Activated CD4-positive, alpha-beta T cell treated with anti-CD3 and anti-CD28 coated beads, Interleukin-2, amount 50 U/mL, for 4 hours (primary cell): Measurements from ENCODE around the gene CFAP46.
"Not testable (repeated sequence)": the region's sequence is repeated elsewhere in the genome, so short reads cannot be mapped to it uniquely, and the experiment has no call there.

Experiments used
- DNase-seq, 2 experiments: peaks; one replicate each; pipeline ENCODE4 v3.0.0-alpha.2; 2020

Gene CFAP46

GRCh38 chr10:132979491-132980425, 37.4 kb upstream of the CFAP46 start:
- DNase-seq = no peak

DNA sequence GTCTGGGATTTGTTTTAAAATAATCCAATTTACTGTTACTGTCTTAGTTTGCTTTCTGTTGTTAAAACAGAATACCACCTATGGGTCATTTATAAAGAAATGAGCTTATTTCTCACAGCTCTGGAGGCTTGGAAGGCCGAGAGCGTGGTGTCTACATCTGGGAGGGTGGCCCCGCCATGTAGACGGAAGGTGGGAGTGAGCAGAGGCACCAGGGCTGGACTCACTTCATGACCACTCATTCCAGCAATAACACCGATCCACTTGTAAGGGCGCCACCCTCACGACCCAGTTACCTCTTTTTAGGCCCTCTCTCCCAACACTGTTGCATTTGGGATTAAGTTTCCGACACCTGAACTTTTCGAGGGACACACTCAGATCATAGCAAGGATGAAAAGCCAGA, 36.2 kb upstream of the CFAP46 start:
- DNase-seq = no peak

GRCh38 chr10:132977807-132978206, 35.4 kb upstream of the CFAP46 start:
- DNase-seq = no peak

GRCh38 chr10:132977076-132977475, 34.7 kb upstream of the CFAP46 start:
- no peak for DNase-seq

GRCh38 chr10:132975831-132976682, 33.7 kb upstream of the CFAP46 start:
- DNase-seq = no peak

- DNase-seq = no peak
Measured at GRCh38 chr10:132974886-132975830, 32.8 kb upstream of the CFAP46 start.

GRCh38 chr10:132974249-132974796, 32.0 kb upstream of the CFAP46 start:
- no peak for DNase-seq

DNA sequence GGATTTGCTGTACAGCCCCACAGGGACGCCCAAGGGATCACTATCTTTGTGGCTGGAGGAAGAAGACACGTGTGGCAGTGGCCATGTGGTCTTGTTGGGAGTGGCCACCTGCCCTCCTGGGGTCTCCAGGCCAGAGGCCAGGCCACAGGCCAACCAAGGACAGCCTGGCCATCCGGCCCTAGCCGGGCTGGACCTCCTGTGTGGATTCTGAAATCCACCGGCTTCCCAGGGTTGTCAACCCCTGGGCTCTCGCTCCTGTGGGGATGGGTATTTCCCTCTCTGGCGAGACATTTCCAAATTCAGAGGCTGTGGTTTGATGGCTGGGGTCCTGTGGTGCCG, 31.5 kb upstream of the CFAP46 start:
- no peak for DNase-seq

DNA sequence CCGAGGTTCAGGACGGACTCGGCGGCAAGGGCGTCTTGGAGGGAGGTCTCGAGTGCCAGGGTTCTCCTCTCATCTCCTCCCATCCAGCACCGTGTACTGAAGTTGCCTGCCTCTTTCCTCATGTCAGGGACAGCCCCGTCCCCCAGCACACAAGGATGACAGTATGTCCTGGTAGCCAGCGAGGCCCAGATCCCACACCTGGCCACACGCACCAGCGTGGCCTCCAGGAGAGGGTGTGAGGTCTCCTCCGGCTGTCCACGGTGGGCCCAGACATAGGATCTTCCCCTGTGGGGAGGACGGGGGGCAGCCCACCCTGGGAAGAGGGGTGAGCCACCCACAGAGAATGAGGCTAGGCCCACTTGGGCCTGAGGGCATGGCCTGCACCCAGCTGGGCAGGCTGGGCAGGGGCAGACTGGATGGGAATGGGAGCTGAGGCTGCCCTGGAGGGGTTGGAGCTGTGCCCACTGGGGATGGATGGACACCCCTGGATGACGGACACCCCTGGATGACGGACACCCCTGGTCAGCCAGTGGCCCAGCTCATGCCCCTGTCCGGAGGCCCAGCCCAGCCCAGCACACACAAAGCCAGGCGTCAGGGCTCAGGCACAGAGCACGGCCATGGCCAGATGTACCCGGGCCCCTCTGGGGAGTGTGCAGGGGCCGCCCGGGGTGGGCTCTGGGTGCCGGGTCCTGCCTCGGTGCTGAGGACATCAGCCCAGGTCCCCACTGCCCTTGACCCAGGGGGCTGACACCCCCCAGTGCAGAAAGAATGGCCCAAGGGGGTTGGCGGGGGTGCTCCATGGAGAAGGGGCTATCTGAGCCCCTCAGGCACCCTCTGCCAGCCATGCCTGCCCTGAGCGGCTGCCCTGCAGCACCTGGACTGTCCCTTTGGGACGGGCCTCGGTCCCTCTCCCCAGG, 30.9 kb upstream of the CFAP46 start:
- no peak for DNase-seq

- DNase-seq = no peak
Measured at GRCh38 chr10:132972149-132972985, 30.0 kb upstream of the CFAP46 start.

- DNase-seq = no peak
Measured at GRCh38 chr10:132971448-132972148, 29.2 kb upstream of the CFAP46 start.

DNA sequence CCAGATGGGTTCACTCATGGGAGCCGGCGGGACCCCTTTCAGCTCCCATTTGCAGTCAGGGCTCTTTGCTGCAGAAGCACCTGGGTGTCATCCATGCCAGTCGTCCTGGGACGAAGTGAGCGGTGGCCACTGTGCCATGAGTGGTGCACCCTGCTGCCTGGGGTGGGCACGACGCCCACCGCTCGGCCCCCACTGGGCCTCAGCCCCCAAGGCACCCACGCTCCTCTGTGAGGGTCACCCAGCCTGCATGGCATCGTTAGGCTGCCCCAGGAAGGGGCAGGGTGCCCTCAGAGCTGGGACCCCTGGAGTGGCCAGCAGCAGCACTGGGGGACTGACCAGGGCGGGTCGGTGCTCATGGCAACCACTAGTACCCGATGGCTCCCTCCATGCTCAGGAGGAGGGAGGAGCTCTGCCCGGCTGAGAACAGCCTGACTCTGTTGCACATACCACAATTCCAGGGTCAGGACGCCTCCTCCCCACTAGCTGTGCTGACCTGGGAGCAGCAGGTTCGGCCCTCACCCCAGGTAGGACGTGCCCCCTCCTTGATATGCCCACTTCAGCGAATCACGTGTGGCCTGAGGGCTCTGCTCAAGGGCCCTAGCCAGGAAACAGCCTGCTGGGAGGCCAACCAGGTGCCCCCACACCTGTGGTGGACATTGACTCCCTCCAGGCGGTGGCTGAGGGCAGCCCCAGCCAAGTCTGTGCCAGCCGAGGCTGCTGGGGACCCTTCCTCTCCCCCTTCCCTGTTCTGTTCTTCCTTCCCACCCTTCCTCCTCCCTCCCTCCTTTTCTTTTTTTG, 28.5 kb upstream of the CFAP46 start:
- no peak for DNase-seq

- no peak for DNase-seq
Measured at GRCh38 chr10:132967540-132967939, 25.2 kb upstream of the CFAP46 start.

- no peak for DNase-seq
Measured at GRCh38 chr10:132965411-132966057, 23.2 kb upstream of the CFAP46 start.

- DNase-seq = not testable (repeated sequence)
Measured at GRCh38 chr10:132964707-132965410, 22.5 kb upstream of the CFAP46 start.

- no peak for DNase-seq
Measured at GRCh38 chr10:132964231-132964630, 21.9 kb upstream of the CFAP46 start.

GRCh38 chr10:132963430-132963960, 21.1 kb upstream of the CFAP46 start:
- no peak for DNase-seq
